ENCODE results near the gene ZNF205. TPM values are rescaled to one million over a fixed set of nuclear protein-coding genes. Genes with fewer than 3 reads are reported as not detected.

Gene ZNF205
- total RNA-seq, 1 donor from 2014 or later, result 7.3 TPM

GRCh38 chr16:3129137-3130131 is 17.0 kb downstream of the ZNF205 start:
- Histone ChIP-seq H3K9ac (ENCODE audit: low read depth in 1 of 3, low read length in 3 of 3) (peak overlapping the region; percentile 47 to 84 (median 82)), H3K4me1 (ENCODE audit: control insufficient read depth in 3 of 3, insufficient read depth in 3 of 3, low read length in 3 of 3) (peaks cover 36 to 42% (median 40%) of the 10 kb centered on the region in 3 donors), H3K27ac (ENCODE audit: low read depth, low read length) (no peak overlapping the region), H3K4me3 (ENCODE audit: low read length in 3 of 3) (peak overlapping the region; percentile 66 to 80 (median 73)), H3K36me3 (ENCODE audit: control insufficient read depth in 3 of 3, insufficient read depth in 3 of 3, low read length in 3 of 3) (peaks cover 11 to 15% (median 13%) of the 10 kb centered on the region in 3 donors), H3K9me3 (ENCODE audit: control insufficient read depth in 3 of 3, low read length in 3 of 3) (no peaks in the 10 kb centered on the region), H3K27me3 (ENCODE audit: control insufficient read depth in 3 of 3, insufficient read depth in 3 of 3, low read length in 3 of 3) (no peaks in the 10 kb centered on the region)

GRCh38 chr16:3131755-3132377 is 19.5 kb downstream of the ZNF205 start:
- no peaks in the 10 kb centered on the region for H3K9me3 ChIP-seq (ENCODE audit: control insufficient read depth in 3 of 3, low read length in 3 of 3)
- H3K36me3 ChIP-seq (ENCODE audit: control insufficient read depth in 3 of 3, insufficient read depth in 3 of 3, low read length in 3 of 3), result peaks cover 3 to 13% (median 7%) of the 10 kb centered on the region in 3 donors
- no peak overlapping the region for H3K4me3 ChIP-seq (ENCODE audit: low read length in 3 of 3)
- H3K9ac ChIP-seq (ENCODE audit: low read depth in 1 of 3, low read length in 3 of 3), result no peak overlapping the region
- no peaks in the 10 kb centered on the region for H3K27me3 ChIP-seq (ENCODE audit: control insufficient read depth in 3 of 3, insufficient read depth in 3 of 3, low read length in 3 of 3)
- H3K27ac ChIP-seq (ENCODE audit: low read depth, low read length), result no peak overlapping the region
- H3K4me1 ChIP-seq (ENCODE audit: control insufficient read depth in 3 of 3, insufficient read depth in 3 of 3, low read length in 3 of 3), result peaks cover 37 to 43% (median 39%) of the 10 kb centered on the region in 3 donors

- H3K27me3 ChIP-seq (ENCODE audit: control insufficient read depth in 3 of 3, insufficient read depth in 3 of 3, low read length in 3 of 3), result no peaks in the 10 kb centered on the region
- peaks cover 37 to 56% (median 49%) of the 10 kb centered on the region in 3 donors for H3K4me1 ChIP-seq (ENCODE audit: control insufficient read depth in 3 of 3, insufficient read depth in 3 of 3, low read length in 3 of 3)
- H3K27ac ChIP-seq (ENCODE audit: low read depth, low read length), result peak overlapping the region; percentile 89
Observed at GRCh38 chr16:3133844-3134243, 21.5 kb downstream of the ZNF205 start.

GRCh38 chr16:3134338-3135125 is 22.1 kb downstream of the ZNF205 start, which contains the start of gene ZNF213:
ZNF213 (plus strand) TSS chr16:3135029; CDS start chr16:3137281, 2,252 bp downstream.
- Histone ChIP-seq H3K9me3 (ENCODE audit: control insufficient read depth in 3 of 3, low read length in 3 of 3) (no peaks in the 10 kb centered on the region), H3K27me3 (ENCODE audit: control insufficient read depth in 3 of 3, insufficient read depth in 3 of 3, low read length in 3 of 3) (no peaks in the 10 kb centered on the region), H3K36me3 (ENCODE audit: control insufficient read depth in 3 of 3, insufficient read depth in 3 of 3, low read length in 3 of 3) (peaks cover 11 to 20% (median 13%) of the 10 kb centered on the region in 3 donors), H3K9ac (ENCODE audit: low read depth in 1 of 3, low read length in 3 of 3) (peak within 1 kb of the TSS; percentile 97 to 99 (median 97)), H3K4me1 (ENCODE audit: control insufficient read depth in 3 of 3, insufficient read depth in 3 of 3, low read length in 3 of 3) (peaks cover 31 to 56% (median 49%) of the 10 kb centered on the region in 3 donors), H3K27ac (ENCODE audit: low read depth, low read length) (peak within 1 kb of the TSS; percentile 89), H3K4me3 (ENCODE audit: low read length in 3 of 3) (peak within 1 kb of the TSS; percentile 92 to 97 (median 96))

More at GRCh38 chr16:3133844-3134243, 21.5 kb downstream of the ZNF205 start:
- Histone ChIP-seq H3K9me3 (ENCODE audit: control insufficient read depth in 3 of 3, low read length in 3 of 3) (no peaks in the 10 kb centered on the region), H3K36me3 (ENCODE audit: control insufficient read depth in 3 of 3, insufficient read depth in 3 of 3, low read length in 3 of 3) (peaks cover 7 to 15% (median 13%) of the 10 kb centered on the region in 3 donors), H3K9ac (ENCODE audit: low read depth in 1 of 3, low read length in 3 of 3) (peak overlapping the region; percentile 91 to 97 (median 97)), H3K4me3 (ENCODE audit: low read length in 3 of 3) (peak overlapping the region; percentile 86 to 97 (median 96))

GRCh38 chr16:3135126-3135715 is 22.8 kb downstream of the ZNF205 start:
- H3K36me3 ChIP-seq (ENCODE audit: control insufficient read depth in 3 of 3, insufficient read depth in 3 of 3, low read length in 3 of 3), result peaks cover 11 to 20% (median 13%) of the 10 kb centered on the region in 3 donors
- no peaks in the 10 kb centered on the region for H3K9me3 ChIP-seq (ENCODE audit: control insufficient read depth in 3 of 3, low read length in 3 of 3)
- no peaks in the 10 kb centered on the region for H3K27me3 ChIP-seq (ENCODE audit: control insufficient read depth in 3 of 3, insufficient read depth in 3 of 3, low read length in 3 of 3)
- H3K4me3 ChIP-seq (ENCODE audit: low read length in 3 of 3), result peak overlapping the region; percentile 83 to 92 (median 90)
- peak overlapping the region; percentile 80 for H3K27ac ChIP-seq (ENCODE audit: low read depth, low read length)
- H3K4me1 ChIP-seq (ENCODE audit: control insufficient read depth in 3 of 3, insufficient read depth in 3 of 3, low read length in 3 of 3), result peaks cover 26 to 50% (median 42%) of the 10 kb centered on the region in 3 donors
- H3K9ac ChIP-seq (ENCODE audit: low read depth in 1 of 3, low read length in 3 of 3), result peak overlapping the region; percentile 86 to 99 (median 91)

- no peak overlapping the region for H3K4me3 ChIP-seq (ENCODE audit: low read length in 3 of 3)
- no peaks in the 10 kb centered on the region for H3K27me3 ChIP-seq (ENCODE audit: control insufficient read depth in 3 of 3, insufficient read depth in 3 of 3, low read length in 3 of 3)
- H3K9ac ChIP-seq (ENCODE audit: low read depth in 1 of 3, low read length in 3 of 3), result peak overlapping the region in 1 of 3 donors; percentile 25
- no peaks in the 10 kb centered on the region for H3K9me3 ChIP-seq (ENCODE audit: control insufficient read depth in 3 of 3, low read length in 3 of 3)
- H3K4me1 ChIP-seq (ENCODE audit: control insufficient read depth in 3 of 3, insufficient read depth in 3 of 3, low read length in 3 of 3), result peaks cover 26 to 59% (median 53%) of the 10 kb centered on the region in 3 donors
- no peak overlapping the region for H3K27ac ChIP-seq (ENCODE audit: low read depth, low read length)
- H3K36me3 ChIP-seq (ENCODE audit: control insufficient read depth in 3 of 3, insufficient read depth in 3 of 3, low read length in 3 of 3), result peaks cover 12 to 31% (median 15%) of the 10 kb centered on the region in 3 donors
Observed at GRCh38 chr16:3137267-3137666, 24.9 kb downstream of the ZNF205 start.

GRCh38 chr16:3138342-3138741 is 26.0 kb downstream of the ZNF205 start:
- Histone ChIP-seq H3K9me3 (ENCODE audit: control insufficient read depth in 3 of 3, low read length in 3 of 3) (no peaks in the 10 kb centered on the region), H3K9ac (ENCODE audit: low read depth in 1 of 3, low read length in 3 of 3) (no peak overlapping the region), H3K36me3 (ENCODE audit: control insufficient read depth in 3 of 3, insufficient read depth in 3 of 3, low read length in 3 of 3) (peaks cover 18 to 32% (median 20%) of the 10 kb centered on the region in 3 donors), H3K27ac (ENCODE audit: low read depth, low read length) (no peak overlapping the region), H3K4me1 (ENCODE audit: control insufficient read depth in 3 of 3, insufficient read depth in 3 of 3, low read length in 3 of 3) (peaks cover 22 to 70% (median 53%) of the 10 kb centered on the region in 3 donors), H3K27me3 (ENCODE audit: control insufficient read depth in 3 of 3, insufficient read depth in 3 of 3, low read length in 3 of 3) (no peaks in the 10 kb centered on the region), H3K4me3 (ENCODE audit: low read length in 3 of 3) (no peak overlapping the region)

- Histone ChIP-seq H3K4me1 (ENCODE audit: control insufficient read depth in 3 of 3, insufficient read depth in 3 of 3, low read length in 3 of 3) (peaks cover 22 to 71% (median 54%) of the 10 kb centered on the region in 3 donors), H3K9me3 (ENCODE audit: control insufficient read depth in 3 of 3, low read length in 3 of 3) (no peaks in the 10 kb centered on the region), H3K36me3 (ENCODE audit: control insufficient read depth in 3 of 3, insufficient read depth in 3 of 3, low read length in 3 of 3) (peaks cover 18 to 32% (median 20%) of the 10 kb centered on the region in 3 donors), H3K27me3 (ENCODE audit: control insufficient read depth in 3 of 3, insufficient read depth in 3 of 3, low read length in 3 of 3) (no peaks in the 10 kb centered on the region), H3K4me3 (ENCODE audit: low read length in 3 of 3) (no peak overlapping the region), H3K27ac (ENCODE audit: low read depth, low read length) (no peak overlapping the region), H3K9ac (ENCODE audit: low read depth in 1 of 3, low read length in 3 of 3) (peak overlapping the region in 1 of 3 donors; percentile 58)
Observed at GRCh38 chr16:3138823-3139426, 26.5 kb downstream of the ZNF205 start.
